HG03025 (cell line): ENCODE data around the gene GLCE.
"Not testable (repeated sequence)": the region's sequence is repeated elsewhere in the genome, so short reads cannot be mapped to it uniquely, and the experiment has no call there.

Experiments
- ATAC-seq: cut with Tn5 transposase; IDR thresholded peaks from one replicate; pipeline ENCODE4 v1.9.1; 2021; ENCODE audit warnings: mild to moderate bottlenecking, moderate library complexity; ENCODE audit not compliant: unreplicated experiment, low FRiP score

Gene GLCE

DNA sequence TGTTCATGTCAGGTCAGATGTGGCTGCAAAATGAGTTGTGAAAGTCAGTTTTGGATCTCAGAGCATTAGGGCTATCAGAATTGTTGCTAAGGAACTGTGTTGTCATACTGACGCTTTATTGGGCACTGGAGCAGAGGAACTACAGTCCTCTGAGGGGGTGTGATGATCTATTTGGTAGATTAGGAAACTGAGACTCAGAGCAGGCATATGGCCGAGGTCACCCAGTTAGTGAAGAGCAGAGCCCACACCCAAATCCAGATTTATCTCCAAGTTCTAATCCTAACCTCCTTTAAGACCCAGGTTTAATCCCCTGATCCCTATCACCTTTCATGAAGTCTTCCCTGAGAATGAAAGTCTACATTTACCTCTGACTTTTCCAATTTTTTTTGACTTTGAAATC lies 25.6 kb upstream of the GLCE start:
- no peak for ATAC-seq

DNA sequence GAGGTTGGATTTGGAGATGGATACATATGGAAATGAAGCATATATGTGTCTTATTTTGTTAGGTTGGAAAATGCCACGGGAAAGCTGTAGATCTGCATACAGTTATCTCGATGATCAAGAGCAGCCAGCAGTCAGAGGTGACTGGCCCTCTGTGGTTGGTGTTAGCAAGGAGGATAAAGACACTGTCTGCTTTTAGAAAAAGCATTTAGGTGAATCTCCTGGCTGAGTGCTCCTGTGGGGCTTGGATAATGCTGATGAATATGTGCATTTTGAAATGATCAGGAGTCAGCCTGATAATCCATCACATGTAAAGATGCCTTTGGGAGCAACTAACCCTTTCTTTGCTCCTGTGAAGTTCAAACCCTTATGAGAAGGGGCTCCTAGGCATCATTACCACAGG lies 24.9 kb upstream of the GLCE start:
- ATAC-seq, result no peak

GRCh38 chr15:69138963-69139362 lies 21.5 kb upstream of the GLCE start:
- no peak for ATAC-seq

DNA sequence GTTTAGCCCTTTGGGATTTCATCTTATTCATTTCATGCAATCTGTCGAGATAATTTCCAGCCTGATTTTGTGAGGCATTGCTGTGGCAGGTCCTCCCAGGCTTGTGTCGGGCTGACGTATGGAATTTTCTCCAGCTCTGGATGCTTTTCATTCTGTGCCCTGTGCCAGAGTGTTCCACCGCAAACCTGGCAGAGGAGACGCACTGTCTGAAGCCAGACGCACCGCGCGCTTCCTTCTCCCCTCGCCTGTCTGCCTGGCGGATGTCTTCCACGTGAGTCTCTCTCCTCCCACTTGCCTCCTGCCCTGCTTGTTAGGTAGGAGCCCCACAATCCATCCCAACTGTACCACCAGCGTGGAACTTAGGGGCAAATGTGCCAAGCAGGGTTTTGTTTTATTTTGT lies 20.1 kb upstream of the GLCE start:
- ATAC-seq, result no peak

DNA sequence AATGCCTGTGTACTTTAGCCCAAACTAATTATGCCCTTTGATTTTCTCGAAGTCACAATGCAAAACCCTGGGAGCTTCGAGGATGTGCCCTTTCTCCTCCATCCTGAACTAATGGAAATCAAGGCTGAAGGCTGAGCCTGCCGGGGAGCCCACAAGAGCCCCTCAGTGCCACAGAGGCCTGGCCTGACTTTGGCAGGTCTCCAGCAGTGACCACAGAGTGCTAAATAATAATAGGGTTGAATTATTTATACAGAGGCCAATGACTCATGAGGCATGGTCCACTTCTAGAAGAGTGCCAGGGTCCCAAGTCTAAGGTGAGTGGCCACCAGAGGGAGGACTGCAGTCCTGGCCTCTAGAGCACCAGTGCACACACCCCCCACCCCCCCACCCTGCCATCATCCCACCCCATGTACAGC lies 19.1 kb upstream of the GLCE start:
- ATAC-seq, result no peak

DNA sequence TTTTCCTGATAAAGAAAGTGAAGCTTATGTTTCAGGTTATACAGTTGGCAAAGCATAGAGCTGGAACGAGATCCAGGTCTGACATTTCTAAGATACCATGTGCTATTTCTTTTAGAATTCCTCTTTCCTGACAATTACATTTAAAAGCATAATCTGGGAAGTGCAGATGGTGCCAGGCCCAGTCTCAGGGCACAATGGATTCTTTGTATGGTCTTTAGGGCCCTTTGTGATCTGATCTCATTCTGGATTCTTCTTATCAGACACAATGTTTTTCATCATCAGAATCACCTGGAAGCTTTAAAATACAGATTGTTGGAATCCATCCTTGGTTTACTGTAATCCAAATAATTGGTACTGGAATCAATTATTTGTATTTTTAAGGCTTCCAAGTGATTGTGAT lies 18.6 kb upstream of the GLCE start:
- no peak for ATAC-seq

- no peak for ATAC-seq
Observed at GRCh38 chr15:69143756-69144436, 16.5 kb upstream of the GLCE start.

GRCh38 chr15:69144530-69144929 lies 15.9 kb upstream of the GLCE start:
- ATAC-seq, result no peak

- no peak for ATAC-seq
Observed at GRCh38 chr15:69145149-69145693, 15.2 kb upstream of the GLCE start.

- ATAC-seq, result no peak
Observed at GRCh38 chr15:69145694-69146492, 14.5 kb upstream of the GLCE start.

- no peak for ATAC-seq
Observed at GRCh38 chr15:69146724-69147435, 13.6 kb upstream of the GLCE start.

DNA sequence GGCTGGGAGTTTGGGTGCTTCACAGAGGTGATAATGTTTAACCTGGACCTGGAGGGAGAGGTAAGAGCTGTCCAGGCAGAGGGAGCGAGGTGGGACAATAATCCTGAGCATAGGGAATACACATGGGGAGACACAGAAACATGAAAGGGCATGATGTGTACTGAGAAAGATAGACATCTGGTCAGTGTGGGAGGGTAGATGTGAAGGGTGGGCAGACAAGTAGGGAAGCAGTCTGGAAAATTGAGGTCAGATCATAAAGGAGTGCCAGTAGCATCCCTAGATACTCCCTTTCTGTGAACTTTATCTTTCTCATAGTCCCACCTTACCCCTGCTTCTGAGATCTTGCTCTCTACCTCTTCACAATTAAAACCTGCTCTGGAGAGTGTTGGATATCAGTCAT lies 12.0 kb upstream of the GLCE start:
- no peak for ATAC-seq

DNA sequence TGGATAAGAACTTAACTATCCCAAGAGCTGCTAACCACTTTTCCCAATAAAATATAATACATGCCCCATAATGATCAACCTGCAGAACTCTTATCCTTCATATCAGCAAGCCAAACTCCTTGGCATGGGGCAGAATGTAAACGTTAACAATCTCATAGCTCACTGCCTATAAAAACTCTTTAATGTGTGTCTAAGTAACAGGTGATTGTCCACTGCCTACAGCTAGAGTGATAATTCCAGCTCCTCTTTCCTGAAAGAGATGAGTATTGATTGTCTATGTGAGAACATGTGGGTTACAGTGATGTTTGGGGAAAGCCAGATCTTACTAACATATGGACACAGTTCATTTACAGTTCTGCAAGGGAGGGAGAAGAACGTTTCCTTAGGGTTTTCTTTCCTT lies 11.3 kb upstream of the GLCE start:
- ATAC-seq, result no peak

DNA sequence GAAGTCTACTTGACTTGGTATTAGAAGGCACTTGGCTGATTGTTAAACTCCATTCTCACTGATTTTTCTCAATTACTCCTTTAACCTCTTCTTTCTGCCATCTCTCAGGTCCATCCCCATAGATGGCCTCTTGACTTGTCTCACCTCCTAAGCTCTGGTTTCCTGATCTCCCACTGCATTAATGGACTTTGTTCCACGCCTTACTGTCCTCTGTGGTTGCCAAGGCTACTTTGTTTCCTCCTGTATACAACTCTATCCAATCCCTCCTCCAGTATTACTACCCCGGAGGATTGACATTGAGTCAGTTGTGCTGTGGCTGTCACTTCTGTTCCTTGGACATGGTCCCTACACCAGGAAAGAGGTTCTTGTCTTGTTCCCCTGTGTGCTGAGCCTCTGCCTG lies 10.6 kb upstream of the GLCE start:
- no peak for ATAC-seq

- no peak for ATAC-seq
Observed at GRCh38 chr15:69150336-69150735, 10.1 kb upstream of the GLCE start.

GRCh38 chr15:69150841-69151240 lies 9.6 kb upstream of the GLCE start:
- no peak for ATAC-seq

- no peak for ATAC-seq
Observed at GRCh38 chr15:69153046-69153445, 7.4 kb upstream of the GLCE start.

GRCh38 chr15:69153587-69153986 lies 6.8 kb upstream of the GLCE start:
- ATAC-seq, result not testable (repeated sequence)

- ATAC-seq, result no peak
Observed at GRCh38 chr15:69154078-69154477, 6.4 kb upstream of the GLCE start.

DNA sequence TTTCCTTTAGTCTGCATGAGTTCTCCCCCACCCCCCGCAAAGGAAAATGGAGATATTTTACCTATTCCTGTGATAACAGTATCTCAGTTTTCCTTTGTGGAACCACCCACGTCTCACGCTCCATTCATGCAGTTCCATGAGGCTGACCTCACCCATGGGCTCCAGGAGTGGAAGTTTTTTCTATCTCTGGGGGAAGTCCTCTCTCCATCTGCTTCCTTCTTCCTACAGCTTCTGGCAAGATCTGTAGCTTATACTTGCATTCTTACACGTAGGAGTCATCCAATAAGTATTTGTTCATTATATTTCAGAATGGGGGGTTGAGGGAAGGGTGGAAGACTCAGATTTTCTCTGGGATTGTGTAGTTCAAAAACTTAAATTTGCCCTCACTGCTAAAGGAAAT lies 5.8 kb upstream of the GLCE start:
- no peak for ATAC-seq

DNA sequence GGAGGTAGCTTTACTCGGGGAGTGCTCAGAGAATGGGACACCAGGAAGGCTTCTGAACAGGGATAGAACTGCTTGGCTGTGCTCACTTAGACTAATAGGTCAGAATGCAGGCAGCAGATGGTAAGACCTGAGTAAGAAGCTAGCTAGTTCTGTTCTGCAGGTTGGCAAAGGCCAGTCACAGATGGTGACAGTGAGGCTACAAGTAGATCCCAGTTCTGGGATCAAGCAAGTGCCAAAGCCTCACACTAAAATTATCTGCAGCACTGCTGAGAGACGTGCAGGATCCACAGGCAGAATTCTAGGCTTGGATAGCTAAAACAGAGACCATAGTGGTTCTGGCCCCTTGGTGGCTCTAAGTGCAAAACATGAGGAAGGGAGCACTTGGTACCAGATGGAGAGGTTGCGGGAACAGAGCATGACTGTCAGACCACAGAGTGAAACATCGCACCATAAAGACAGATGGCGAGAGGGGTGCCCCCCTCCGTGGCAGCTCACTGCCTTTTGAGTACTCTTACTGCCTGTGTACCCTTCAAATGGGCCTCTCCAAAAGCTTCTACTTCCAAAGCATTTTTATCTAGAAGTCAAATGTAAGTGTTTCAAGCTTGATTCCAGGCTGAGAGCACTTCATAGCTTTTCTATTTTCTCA lies 3.6 kb upstream of the GLCE start:
- ATAC-seq, result no peak
